NOMO-1 (cell line): ENCODE measurements around the gene CFAP46.
"Not testable (repeated sequence)": the region's sequence is repeated elsewhere in the genome, so short reads cannot be mapped to it uniquely, and the experiment has no call there.

ENCODE experiments used
- DNase-seq, 2 experiments: peaks; one replicate each; lab custom pipeline; 2025; ENCODE audit not compliant: unreplicated experiment in 2 of 2; lab: John Stamatoyannopoulos, UW

Gene CFAP46

GRCh38 chr10:132798403-132798802 is 144.0 kb downstream of the CFAP46 start:
- no peak for DNase-seq

GRCh38 chr10:132797986-132798385 is 144.4 kb downstream of the CFAP46 start:
- DNase-seq: not testable (repeated sequence)

GRCh38 chr10:132796846-132797245 is 145.5 kb downstream of the CFAP46 start:
- no peak for DNase-seq

- DNase-seq: no peak
These were observed 148.2 kb downstream of the CFAP46 start for GRCh38 chr10:132793871-132794849.

- no peak for DNase-seq
These were observed 149.2 kb downstream of the CFAP46 start for GRCh38 chr10:132793213-132793612.

GRCh38 chr10:132792796-132793195 is 149.6 kb downstream of the CFAP46 start:
- no peak for DNase-seq

GRCh38 chr10:132792099-132792498 is 150.3 kb downstream of the CFAP46 start:
- DNase-seq: not testable (repeated sequence)

- DNase-seq: no peak
These were observed 151.2 kb downstream of the CFAP46 start for GRCh38 chr10:132790934-132791829.

- DNase-seq: no peak
These were observed 151.9 kb downstream of the CFAP46 start for GRCh38 chr10:132790470-132790869.

- DNase-seq: no peak
These were observed 152.7 kb downstream of the CFAP46 start for GRCh38 chr10:132789659-132790148.

GRCh38 chr10:132788831-132789219 is 153.5 kb downstream of the CFAP46 start:
- DNase-seq: no peak

GRCh38 chr10:132788180-132788830 is 154.1 kb downstream of the CFAP46 start:
- no peak for DNase-seq

GRCh38 chr10:132787495-132788179 is 154.7 kb downstream of the CFAP46 start:
- DNase-seq: no peak

- no peak for DNase-seq
These were observed 155.4 kb downstream of the CFAP46 start for GRCh38 chr10:132786884-132787494.

- no peak for DNase-seq
These were observed 155.9 kb downstream of the CFAP46 start for GRCh38 chr10:132786476-132786883.

- no peak for DNase-seq
These were observed 156.5 kb downstream of the CFAP46 start, which contains the start of gene NKX6-2 for GRCh38 chr10:132785723-132786475. TSS of gene NKX6-2 (minus strand) at chr10:132786147. CDS start at chr10:132785948, 199 bp downstream.

- no peak for DNase-seq
These were observed 157.3 kb downstream of the CFAP46 start for GRCh38 chr10:132784866-132785722.
